ENCODE measurements around the gene BTN2A1.
"Not testable (repeated sequence)": the region's sequence is repeated elsewhere in the genome, so short reads cannot be mapped to it uniquely, and the experiment has no call there.

- TF ChIP-seq POLR2AphosphoS5 (IDR thresholded peaks at IDR 0.05; ENCODE audit: low read depth, low read length); POLR2A (IDR thresholded peaks at IDR 0.05; ENCODE audit: borderline replicate concordance, extremely low read depth, insufficient read depth, insufficient read length); RAD21 (IDR thresholded peaks at IDR 0.05; ENCODE audit: low read depth); YY1 (IDR thresholded peaks at IDR 0.05; ENCODE audit: extremely low read depth, insufficient replicate concordance, low read depth, low read length); CBX3 (IDR thresholded peaks at IDR 0.05; ENCODE audit: low read depth); SP1 (IDR thresholded peaks at IDR 0.05; ENCODE audit: low read depth); CTCF (IDR thresholded peaks at IDR 0.05 in 2 of 3, conservative IDR thresholded peaks at IDR 0.05 in 1 of 3; ENCODE audit: borderline replicate concordance in 1 of 3, insufficient read depth in 1 of 3, low read depth in 2 of 3, low read length in 2 of 3); ZBTB33 (IDR thresholded peaks at IDR 0.05; ENCODE audit: extremely low read depth, insufficient replicate concordance, low read length); EZH2 (IDR thresholded peaks at IDR 0.05); TCF7L2 (IDR thresholded peaks at IDR 0.05; ENCODE audit: borderline replicate concordance, extremely low read depth, insufficient read depth, insufficient read length); MAX (IDR thresholded peaks at IDR 0.05); EZH2phosphoT487 (IDR thresholded peaks at IDR 0.05; ENCODE audit: borderline replicate concordance): not testable (repeated sequence)
Observed at GRCh38 chr6:26461353-26461752, 3.6 kb downstream of the BTN2A1 start.
